Glomerular visceral epithelial cell (primary cell): Measurements from ENCODE around the gene PCCB.
"Not testable (repeated sequence)": the region's sequence is repeated elsewhere in the genome, so short reads cannot be mapped to it uniquely, and the experiment has no call there.

Source experiments
- DNase-seq: peaks from one replicate; pipeline ENCODE4 v3.0.0-alpha.2; 2016; ENCODE audit errors: extremely low spot score

Gene PCCB

GRCh38 chr3:136262559-136262958 lies 12.4 kb downstream of the PCCB start:
- no peak for DNase-seq

DNA sequence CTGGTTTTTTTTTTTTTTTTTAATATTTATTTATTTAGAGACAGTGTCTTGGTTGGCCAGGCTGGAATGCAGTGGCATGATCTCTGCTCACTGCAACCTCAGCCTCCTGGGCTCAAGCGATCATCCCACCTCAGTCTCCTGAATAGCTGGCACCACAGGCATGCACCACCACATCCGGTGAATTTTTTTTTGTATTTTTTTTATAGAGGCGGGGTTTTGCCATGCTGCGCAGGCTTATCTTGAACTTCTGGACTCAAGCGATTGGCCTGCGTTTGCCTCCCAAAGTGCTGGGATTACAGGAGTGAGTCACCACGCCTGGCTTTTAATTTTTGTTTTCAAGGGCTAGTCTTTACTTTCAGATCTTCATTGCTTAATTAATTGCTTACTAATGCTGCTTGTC lies 13.1 kb downstream of the PCCB start:
- no peak for DNase-seq

DNA sequence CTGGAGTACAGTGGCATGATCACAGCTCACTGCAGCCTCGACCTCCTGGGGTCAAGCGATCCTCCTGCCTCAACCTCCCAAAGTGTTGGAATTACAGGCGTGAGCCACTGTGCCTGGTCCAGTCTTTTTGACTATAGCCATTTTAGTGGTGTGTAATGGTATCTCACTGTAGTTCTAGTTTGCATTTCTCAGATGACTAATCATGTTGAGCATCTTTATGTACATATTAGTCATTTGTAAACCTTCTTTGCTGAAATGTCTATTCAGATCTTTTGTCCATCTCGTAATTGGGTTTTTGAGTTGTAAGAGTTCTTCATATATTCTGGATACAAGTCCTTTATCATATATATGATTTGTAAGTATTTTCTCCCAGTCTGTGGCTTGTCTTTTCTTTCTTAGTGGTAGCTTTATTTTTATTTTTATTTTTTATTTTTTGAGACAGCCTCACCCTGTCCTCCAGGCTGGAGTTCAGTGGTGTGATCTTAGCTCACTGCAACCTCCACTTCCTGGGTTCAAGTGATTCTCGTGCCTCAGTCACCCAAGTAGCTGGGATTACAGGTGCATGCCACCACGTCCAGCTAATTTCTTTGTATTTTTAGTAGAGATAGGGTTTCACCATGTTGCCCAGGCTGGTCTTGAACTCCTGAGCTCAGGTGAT lies 16.5 kb downstream of the PCCB start:
- DNase-seq: not testable (repeated sequence)

- no peak for DNase-seq
These were observed 17.1 kb downstream of the PCCB start for GRCh38 chr3:136267235-136267634.

DNA sequence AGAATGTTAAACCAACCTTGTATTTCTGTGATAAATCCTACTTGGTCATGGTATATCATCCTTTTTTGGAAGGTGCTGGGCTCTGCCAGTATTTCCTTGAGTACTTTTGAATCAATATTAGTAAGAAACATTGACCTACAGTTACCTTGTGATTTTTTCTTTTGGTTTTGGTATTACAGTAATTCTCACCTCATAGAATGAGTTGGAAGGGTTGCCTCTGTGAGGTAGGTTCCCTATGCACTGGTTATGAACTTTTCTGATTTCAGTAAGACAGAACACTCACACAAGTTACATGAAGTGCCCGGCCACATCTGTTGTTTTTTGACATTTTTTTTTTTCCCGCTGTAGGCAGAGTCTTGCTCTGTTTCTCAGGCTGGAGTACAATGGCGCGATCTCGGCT lies 20.0 kb downstream of the PCCB start:
- no peak for DNase-seq

DNA sequence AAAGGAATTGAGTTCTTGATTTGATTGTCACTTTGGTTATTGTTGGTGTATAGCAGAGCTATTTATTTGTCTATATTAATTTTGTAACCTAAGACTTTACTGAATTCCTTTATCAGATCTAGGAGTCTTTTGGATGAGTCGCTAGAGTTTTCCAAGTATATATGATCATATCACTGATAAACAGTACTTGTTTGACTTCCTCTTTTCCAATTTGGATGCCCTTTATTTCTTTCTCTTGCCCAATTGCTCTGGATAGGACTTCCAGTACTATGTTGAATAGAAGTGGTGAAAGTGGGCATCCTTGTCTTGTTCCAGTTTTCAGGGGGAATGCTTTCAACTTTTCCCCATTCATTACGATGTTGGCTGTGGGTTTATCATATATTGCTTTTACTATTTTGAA lies 21.5 kb downstream of the PCCB start:
- DNase-seq: not testable (repeated sequence)

GRCh38 chr3:136276049-136276755 lies 26.1 kb downstream of the PCCB start:
- DNase-seq: no peak

DNA sequence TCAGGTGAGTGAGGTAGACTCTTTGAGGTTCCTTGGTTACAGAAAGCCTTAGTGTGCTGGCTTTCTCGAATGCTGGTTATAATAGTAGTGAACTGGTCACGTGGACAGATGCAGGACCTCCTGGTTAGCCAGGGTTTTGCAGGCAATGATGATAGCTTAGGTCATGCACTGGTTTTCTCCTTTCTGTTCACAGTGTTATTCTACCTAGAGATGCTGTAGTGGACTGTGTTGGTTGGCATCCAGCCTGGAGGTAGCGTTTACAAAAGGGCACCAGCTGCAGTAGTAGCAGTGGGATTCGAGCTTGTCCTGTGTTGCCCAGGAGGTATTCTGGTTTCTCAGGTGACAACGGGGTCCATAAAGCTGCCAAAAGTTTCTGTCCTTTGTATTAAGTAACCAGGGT lies 27.0 kb downstream of the PCCB start:
- DNase-seq: no peak

DNA sequence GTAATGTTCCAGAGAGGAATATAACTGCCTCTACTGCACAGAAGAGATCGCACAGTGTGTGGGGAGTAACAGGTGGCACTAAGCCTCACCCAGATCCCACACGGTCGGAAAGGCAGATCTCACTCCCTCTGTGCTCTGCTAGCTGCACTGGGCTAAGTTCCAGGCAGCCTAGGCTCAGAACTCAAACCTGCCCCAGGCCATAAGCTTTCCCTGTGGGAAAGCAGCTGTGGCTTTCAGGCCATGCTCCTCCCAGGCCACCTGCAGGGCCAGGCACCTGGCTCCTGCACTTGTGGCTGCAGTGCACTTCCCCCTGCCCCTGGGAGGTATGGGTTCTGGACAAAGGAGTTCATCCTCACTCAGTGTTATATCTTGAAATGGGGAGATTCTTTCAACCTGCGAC lies 27.5 kb downstream of the PCCB start:
- no peak for DNase-seq

DNA sequence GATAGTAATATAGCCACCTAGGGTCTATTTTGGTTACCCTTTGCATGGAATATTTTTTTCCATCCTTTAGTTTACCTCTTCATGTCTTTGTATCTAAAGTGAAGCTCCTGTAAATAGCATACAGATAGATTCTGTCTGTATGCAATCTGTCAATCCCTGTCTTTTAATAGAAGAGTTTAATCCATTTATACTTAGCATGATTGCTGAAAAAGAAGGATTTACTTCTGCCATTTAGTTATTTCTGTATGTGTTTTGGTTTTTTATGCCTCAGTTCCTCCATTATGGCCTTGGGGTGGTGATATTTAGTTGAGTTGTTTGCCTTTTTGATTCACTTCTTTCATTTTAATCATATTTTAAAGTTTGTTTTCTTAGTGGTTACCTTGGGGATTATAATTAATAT lies 29.0 kb downstream of the PCCB start:
- no peak for DNase-seq

- no peak for DNase-seq
These were observed 30.8 kb downstream of the PCCB start for GRCh38 chr3:136280961-136281360.

DNA sequence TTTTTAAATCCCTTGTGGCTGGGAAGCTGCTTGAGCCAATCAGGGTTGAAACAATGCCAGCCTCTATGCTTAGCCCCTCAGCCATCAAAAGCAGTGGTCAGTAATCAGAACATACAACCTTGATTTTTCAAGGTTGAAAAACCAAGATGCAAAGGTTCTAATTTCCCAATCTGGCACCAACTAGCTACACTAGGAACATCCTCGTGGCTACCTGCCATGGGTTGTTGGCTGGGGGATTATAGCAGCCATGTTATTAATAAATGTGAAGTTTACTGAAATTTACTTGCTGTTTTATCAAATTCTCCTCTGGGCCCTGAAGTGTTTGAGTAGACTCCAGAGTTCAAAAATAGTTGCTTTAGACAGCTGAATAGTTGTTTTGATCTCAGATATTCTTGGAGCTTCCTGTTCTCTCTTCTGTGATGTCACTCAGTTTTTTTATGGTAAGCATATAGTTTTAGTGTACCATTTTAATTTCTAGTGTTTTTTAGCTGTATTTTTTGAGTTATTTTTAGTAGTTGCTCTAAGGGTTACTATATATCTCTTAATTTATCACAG lies 31.9 kb downstream of the PCCB start:
- DNase-seq: no peak

DNA sequence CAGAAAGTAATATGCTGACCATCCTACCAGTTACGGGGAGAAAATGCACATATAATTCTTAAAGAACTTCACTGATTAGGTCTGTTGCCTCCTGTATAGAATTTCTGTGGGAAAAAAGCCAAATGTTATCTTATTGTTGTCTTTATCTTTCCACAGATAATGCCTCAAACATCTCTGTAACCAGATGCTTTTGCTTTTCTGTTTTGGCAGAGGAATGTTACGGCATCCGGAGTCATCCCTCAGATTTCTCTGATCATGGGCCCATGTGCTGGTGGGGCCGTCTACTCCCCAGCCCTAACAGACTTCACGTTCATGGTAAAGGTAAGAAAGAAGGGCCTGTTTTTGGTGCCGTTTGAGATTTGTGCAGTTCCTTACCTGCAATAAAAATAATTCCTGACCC lies 33.5 kb downstream of the PCCB start:
- no peak for DNase-seq

DNA sequence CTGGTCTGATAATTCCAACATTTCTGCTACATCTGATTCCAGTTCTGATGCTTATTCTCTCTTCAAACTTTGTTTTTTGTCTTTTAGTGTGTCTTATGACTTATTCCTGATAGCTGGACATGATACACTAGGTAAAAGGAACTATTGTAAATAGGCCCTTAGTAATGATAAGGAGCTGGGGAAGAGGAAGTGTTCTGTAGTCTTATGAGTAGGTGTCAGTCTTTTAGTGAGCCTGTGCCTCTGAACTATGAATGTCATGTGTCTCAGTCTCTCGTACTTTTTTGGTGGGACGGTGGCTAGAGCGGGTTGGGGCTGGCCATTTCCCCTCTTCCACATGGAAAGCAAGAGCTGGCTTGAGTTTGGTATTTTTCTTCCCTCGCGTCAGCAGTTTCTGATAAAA lies 41.2 kb downstream of the PCCB start:
- DNase-seq: no peak

GRCh38 chr3:136292500-136292899 lies 42.4 kb downstream of the PCCB start:
- DNase-seq: no peak

DNA sequence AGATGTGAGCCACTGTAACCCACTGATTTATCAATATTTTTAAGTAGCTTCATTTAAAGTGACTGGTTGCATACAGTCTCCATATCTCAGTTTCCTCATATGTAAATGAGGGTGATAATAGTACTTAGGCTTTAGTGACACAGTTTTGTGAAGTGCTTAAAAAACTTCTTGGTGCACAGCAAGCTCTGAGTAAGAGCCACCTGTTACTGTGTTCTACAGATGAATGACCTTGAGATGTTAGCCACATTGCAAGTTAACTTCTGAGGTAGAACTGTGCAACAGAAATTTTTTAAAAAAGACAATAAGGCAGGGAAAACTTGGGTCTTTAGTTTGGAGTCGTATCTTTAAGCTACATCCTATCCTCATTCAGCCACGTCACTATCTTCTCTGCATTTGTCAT lies 43.1 kb downstream of the PCCB start:
- no peak for DNase-seq

DNA sequence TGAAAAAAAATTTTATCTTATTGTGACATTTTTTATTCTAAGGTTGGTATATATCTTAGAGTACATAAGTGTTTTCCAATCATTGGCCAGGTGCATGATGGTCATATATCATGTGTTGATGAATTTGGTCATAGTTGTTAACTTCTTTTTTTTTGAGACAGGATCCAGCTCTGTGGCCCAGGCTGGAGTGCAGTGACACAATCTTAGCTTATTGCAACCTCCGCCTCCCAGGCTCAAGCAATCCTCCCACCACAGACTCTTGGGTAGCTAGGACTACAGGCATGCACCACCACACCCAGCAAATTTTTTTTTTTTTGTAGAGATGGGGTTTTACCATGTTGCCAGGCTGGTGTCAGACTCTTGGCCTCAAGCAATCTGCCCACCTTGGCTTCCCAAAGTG lies 44.0 kb downstream of the PCCB start:
- no peak for DNase-seq

GRCh38 chr3:136296960-136297359 lies 46.8 kb downstream of the PCCB start:
- no peak for DNase-seq

GRCh38 chr3:136297826-136298225 lies 47.7 kb downstream of the PCCB start:
- no peak for DNase-seq

DNA sequence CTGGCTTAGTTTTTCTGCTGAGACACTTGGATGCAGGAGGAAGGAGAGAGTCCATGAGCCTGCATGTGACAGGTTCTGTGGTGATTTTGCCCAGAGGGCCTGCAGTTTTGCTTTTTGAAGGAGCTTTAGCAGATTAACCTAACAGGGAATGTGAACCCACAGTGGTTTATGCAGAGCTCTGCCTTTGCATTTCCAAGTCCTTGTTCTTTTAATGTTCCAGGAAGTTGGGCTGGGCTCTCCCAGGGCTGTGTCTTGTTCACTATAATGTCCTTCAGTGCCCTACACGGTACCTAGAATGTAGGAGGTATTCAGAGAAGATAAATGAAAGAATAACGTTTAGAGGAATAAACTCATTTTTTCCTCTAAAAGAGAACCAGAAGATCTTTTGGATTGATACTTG lies 50.3 kb downstream of the PCCB start:
- DNase-seq: no peak

- DNase-seq: no peak
These were observed 55.7 kb downstream of the PCCB start for GRCh38 chr3:136305879-136306278.

DNA sequence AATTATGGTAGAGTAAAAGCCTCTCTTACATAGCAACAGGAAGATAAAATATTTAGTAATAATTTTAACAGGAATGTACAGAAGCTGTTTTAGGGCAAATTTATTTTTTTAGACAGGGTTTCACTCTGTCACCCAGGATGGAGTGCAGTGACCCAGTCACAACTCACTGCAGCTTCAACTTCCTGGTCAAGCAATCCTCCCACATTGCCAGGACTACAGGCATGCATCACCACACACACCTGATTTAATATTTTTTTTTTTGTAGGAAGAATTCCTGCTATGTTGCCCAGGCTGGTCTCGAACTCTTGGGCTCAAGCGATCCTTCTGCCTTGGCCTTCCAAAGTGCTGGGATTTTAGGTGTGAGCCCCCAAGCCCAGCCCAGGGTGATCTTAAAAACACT lies 61.1 kb downstream of the PCCB start:
- DNase-seq: no peak

DNA sequence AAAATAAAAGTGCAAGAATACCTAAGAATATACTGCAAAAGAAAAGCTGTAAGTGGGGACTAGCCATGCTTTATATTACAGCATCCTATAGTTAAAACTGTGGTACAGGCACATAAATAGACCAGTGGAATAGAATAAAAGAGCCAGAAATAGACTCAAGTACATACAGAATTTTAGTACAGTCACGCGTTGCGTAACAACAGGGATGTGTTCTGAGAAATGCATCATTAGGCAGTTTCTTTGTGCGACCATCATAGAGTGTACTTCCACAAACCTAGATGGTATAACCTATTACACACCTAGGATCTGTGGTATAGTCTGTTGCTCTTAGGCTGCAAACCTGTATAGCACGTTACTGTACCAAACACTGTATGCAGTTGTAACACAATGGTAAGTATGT lies 61.8 kb downstream of the PCCB start:
- DNase-seq: no peak

GRCh38 chr3:136326316-136326715 lies 76.2 kb downstream of the PCCB start:
- DNase-seq: no peak
